GM18499 (cell line): Measurements from ENCODE around the gene ATXN10.

Experiments used
- ATAC-seq: cut with Tn5 transposase; IDR thresholded peaks from one replicate; pipeline ENCODE4 v1.9.1; 2021; ENCODE audit warnings: moderate number of reproducible peaks; ENCODE audit not compliant: insufficient read depth, unreplicated experiment

The ATXN10 gene

DNA sequence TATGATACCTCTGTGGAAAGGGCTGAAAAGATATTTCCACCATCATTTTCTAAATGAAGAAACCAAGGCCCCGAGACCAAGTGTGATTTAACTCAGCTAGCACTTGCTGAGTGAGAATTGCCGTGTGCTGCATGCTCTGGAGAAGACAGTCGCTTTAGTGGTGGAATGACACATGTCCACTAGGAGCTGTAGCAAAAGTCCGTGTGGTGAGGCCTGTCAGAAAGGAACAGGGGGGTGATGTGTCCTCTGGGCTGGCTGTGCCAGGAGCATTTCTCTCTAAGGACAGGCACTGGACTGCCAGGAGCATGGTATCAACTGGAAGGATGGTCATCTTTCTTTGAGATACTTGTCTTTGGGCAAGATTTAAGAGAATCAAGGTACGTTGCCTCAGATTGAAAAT lies 72.8 kb downstream of the ATXN10 start:
- ATAC-seq: no peak

DNA sequence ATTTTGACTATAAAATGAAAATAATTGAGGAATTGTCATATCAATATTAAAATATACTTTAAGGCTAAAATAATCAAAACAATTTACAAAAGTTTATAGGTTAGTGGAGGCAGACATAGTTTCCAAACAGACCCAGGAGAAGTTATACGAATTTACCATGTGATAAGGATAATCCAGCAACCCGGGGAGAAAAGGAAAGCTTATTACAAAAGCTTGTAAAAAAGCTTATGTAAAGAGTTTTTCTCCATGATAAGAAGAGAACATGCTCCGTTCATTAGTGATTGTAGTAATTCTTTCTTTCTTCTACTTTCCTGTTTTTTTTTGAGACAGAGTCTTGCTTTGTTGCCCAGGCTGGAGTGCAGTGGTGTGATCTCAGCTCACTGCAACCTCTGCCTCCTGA lies 79.0 kb downstream of the ATXN10 start:
- ATAC-seq: no peak

DNA sequence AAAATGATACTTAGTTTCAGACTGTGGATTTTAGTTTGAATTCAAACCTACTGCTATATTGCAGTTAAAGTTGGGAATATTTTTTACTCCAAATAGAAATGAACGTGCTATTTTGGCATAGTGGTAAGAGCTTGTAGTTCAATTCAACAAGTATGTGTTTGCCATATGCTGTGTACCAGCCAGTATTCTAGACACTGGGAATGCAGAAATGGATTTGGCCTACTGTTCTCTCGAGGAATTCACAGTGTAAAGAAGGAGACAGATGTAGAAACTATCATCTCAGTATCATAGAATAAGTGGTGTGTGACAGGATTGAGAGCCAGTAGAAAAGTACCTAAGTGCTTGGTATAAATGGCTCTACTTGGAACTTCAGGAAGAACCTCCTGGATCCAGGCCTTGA lies 80.4 kb downstream of the ATXN10 start:
- no peak for ATAC-seq

DNA sequence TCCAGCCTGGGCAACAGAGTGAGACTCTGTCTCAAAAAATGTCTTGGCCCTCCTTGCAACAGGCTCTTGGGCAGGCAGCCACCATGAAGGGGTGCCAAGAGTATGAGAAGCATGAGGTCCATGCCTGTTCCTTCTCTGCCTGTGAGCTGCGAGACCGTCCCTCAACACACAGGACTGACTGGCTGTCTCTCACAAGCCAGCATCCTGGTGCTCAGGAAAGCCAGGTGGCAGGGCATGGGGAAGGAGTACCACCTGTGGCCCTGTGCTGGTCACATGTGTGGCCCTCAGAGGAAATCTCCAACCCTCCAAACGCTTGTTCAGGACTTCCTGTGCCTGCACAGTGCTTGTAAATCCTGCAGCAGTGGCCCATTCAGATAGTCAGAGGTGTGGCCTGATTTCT lies 83.2 kb downstream of the ATXN10 start:
- ATAC-seq: no peak

DNA sequence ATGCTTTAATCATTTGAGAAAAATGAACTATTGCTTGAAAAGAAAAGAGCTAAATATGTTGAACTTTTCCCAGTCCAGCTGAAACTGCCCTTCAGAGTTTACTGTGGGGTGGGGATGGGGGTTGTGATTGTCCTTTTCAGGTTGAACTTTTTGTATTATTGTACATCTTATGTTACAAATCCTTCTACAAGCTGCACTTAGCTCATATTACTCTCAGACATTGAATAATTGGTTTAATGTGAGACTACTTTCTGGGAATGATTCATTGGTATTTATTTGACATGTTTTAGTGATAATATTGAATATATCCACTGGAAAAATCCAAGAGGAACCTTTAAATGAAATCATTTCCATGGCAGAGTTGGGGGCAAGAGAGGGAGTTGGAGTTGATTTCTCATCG lies 84.9 kb downstream of the ATXN10 start:
- no peak for ATAC-seq

DNA sequence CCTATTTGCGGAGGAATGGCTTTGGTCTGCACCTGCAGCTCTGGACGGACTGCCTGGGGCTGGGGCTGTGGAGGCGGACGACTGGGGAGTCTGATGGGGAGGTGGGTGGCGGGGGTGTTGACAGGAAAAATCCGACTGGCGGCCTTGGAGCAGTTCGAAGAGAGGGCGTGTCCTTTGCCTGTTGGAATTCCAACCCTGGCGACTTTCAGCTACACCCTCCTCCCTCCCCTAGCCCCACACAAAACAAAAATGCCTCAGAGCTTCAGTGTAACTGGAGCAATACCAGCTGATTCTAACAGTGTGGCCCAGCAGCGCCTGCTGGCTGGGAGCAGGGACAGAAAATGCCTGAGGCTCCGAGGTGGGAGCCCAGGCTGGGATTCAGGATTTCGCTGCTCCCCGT lies 85.4 kb downstream of the ATXN10 start:
- no peak for ATAC-seq

DNA sequence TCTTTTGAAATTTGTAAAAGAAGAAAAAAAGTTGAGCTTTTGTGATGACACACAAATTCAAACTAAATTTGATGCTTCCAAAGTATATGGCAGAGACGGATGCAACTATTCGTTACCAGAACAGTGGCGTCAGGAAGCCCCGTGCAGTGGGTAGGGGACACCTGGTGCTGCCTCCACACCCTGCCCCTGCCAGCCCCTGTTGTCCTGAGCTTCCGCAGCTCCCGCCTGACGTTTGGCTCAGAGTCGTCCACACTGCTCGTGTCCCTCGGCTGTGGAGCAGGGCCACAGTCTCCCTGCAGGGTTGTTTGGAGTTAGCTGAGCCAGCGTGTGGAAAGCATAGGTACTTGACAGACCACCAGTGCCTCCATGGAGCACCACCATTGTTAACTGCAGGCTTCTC lies 86.3 kb downstream of the ATXN10 start:
- ATAC-seq: no peak

DNA sequence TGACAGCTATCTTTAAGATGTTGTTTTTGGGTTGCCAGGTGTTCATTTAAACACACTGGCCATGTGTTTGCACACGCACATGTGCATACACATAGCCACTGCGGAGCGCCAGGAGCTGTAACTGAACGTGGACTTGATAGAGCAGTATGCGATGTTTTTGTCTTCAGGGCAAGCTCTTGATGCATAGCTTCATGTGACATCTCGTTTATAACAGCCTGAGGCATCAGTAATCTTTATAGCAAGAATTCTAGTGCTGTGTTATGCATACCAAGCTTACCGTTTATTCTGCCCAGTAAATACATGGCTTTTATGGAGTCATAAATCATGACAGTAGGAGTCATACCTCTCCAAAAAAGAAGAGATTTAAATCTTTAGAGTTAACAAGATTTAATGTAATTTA lies 87.0 kb downstream of the ATXN10 start:
- ATAC-seq: no peak

DNA sequence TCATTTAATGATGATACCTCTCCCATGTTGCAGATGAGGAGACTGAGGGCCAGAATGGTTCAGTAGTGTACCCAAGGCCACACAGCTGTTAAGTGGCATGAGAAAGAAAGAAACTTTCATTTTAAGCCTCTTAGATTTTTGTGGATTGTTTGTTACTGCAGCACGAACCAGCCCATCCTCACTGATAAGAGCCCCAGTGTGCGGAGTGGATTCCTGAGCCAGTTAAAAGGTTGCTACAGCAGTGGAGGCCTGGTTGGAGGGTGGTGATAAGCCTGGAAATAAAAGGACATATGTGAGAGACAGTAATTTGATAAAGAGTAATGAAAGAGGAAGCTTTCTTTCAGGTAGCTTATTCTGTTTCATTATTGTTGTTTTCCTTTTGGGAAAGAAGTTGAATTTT lies 89.0 kb downstream of the ATXN10 start:
- ATAC-seq: no peak

DNA sequence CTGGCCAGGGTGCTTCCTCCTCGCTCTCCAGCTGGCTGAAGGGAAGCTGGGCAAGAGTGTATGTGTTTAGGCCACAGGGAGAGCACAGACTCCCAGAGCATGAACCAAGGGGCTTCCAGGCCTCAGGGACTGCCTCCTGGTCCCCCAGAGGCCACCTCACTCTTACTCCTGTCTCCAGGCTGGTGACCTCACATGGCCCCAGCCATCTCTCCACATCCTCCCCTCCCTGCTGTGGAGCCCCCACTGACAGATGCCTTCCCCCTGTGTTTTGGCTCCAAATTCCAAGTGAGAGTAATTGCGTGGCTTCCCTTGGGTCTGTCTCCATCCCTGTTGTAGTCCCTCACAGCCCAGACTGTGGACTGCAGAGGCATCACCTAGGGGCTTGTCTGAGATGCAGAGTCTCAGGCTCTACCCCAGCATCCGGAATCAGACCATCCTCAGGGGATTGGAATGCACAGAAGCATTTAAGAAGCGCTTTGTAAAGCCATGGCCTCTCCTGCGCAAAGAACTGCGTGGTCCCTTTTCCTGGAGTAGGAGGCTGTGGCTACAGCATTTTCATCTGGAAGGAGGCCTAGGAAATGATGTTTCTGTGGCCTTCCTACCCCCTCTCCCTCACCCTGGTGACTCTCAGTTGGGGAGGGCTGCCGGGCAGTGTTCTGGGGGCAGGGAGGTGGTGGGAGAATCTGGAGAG lies 91.1 kb downstream of the ATXN10 start:
- no peak for ATAC-seq

DNA sequence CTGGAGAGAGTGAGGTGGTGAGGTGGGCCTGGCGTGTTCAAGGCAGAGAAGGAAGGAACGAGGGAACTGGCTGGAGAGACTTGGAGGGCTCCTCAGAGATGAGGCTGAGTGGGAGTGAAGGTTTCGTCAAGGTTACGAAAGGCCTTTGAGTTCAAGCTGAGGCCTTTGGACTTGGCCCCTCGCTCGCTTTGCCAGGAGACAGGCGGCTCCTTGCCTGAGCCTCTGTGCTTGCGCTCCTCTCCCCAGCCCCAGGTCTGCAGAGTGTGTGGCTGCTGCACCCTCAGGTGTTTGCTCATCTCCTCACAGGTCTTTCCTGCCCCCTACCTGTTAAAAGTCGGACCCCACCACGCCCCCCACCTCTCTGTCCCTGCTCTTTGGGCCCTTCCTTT lies 91.6 kb downstream of the ATXN10 start:
- no peak for ATAC-seq

DNA sequence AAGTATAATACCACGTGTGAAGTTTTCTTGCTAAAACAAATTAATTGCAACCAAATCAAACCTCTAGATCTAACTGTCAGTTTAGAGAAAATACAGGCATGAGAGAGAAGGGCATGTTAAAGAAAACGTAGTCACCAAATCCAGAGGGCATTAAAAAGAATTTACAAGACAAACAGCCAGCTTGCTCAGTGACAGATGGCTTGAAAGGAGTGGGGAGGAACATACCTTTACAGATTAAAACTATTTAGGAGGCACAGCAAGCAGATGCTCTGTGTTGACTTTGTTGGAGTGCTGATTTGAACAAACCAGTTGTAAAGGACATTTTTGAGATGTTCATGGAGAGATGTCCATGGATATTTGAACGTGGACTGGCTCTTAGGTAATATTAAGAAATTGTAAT lies 96.9 kb downstream of the ATXN10 start:
- ATAC-seq: no peak

DNA sequence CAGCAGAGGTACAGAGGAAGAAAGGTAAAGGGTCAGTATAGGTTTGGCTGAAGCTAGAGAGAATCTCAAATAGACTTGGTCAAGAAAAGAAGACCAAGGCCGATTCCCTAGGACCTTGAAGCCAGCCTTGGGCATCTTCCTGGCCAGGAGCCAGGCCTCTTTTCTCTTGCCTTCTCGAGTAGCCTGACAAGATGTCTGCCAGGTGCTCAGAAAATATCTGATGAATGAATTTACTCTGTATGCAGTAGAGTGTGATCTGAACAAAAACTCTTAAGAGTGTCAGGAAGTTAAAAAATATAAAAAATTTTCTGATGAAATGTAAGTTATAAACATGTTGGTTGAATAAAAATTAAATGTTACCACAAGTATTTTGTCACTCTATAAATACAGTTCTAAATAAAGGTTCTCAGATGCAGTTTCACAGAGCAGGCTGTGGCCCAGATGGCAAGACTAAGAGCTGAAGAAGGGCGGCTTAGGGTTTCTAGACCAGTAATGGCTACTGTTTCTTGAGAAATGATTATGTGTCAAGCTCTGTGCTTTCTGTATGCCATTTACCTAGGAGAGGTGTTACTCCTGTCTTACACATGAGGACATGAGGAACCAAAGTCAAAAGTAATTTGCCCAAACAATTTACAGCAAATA lies 98.1 kb downstream of the ATXN10 start:
- no peak for ATAC-seq

DNA sequence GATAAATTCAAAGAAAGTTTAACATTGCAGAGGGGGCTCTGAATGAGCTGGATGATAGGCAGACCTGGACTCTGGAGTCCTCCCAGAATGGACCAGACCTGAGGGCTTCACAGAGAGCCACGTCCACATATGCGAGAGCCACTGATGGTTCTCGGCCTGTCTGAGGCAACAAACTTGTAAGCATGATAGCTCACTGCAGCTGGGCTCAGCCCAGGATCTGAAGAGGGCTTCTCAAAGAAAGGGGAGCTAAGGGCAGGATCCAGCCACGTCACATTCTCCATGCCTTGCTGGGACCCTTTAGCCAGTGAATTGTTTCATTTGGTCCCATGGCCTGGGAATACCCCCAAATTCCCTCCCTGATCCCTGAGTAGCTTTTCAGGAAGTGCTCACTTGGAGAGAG lies 98.9 kb downstream of the ATXN10 start:
- no peak for ATAC-seq

DNA sequence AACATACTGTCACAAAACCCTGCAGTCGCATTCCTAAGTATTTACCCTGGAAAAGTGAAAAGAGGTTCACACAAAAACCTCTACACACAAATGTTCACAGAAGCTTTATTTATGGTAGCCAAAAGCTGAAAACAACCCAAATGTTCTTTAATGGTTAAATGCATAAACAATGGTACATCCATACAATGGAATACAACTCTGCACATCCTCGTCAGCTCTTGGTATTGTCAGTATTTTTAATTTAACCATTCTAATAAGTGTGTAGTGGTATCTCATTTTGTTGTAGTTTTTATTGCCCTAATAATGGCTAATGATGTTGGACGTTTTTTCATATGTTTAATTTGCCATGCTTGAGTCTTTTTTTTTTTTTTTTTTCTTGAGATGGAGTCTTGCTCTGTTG lies 99.4 kb downstream of the ATXN10 start:
- ATAC-seq: no peak

DNA sequence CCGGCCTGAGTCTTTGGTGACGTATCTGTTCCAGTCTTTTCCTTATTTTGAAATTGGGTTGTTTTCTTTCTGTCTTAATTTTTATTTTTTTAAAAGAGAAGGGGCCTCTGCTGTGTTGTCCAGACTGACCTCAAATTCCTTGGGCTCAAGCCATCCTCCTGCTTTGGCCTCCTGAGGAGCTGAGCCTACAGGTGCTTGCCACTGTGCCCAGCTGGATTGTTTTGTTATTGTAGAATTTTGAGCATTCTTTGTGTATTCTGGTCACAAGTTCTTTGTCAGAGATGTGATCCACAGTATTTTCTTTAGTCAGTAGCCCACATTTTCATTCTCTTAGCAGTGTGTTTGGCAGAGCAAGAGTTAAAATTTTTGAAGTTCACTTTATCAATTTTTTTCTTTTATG lies 100.1 kb downstream of the ATXN10 start:
- no peak for ATAC-seq

DNA sequence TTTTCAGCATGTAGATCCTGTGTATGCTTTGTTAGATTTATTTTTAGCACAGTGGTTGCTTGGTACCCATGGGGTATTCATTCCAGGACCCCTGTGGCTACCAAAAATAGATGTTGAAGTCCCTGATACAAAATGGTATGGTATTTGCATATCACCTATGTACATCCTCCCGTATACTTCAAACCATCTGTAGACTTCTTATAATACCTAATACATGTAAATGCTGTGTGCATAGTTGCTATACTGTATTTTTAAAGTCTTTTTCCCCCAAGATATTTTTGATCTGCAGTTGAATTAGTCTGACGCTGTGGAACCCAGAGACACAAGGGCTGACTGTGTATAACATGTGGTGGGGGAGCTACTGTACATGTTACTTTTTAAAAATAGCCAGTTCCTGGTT lies 101.1 kb downstream of the ATXN10 start:
- ATAC-seq: no peak

DNA sequence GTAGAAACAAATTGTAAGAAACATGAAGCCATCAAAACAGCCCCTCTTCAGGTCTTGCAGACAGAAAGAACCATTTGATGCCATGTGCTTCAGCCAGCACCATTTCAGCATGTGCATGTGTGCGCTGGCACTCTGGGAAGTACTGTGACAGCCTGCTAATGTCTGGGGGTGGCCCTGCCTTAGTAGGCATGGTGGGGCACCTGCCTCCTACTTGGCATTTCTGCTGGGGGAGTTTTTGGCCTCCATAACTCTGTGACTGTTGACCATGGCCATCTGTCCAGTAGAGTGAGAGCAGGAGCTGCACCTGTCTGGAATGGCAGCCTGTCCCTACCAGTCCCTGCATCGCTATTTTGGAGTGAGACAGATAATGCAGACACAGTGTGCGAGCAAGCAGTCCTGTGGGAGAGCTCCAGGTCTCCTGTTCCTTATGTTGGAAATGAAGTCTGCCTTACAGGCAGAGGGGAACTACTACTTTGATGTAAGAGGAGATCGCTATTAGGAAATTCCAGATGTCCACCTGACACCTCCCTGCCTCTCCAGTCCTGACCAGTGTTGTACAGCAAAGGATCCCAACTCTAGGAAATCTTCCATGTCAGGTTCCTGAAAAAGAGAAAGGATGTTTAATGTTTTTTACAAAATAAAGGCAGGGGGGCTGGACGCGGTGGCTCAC lies 102.5 kb downstream of the ATXN10 start:
- ATAC-seq: no peak

DNA sequence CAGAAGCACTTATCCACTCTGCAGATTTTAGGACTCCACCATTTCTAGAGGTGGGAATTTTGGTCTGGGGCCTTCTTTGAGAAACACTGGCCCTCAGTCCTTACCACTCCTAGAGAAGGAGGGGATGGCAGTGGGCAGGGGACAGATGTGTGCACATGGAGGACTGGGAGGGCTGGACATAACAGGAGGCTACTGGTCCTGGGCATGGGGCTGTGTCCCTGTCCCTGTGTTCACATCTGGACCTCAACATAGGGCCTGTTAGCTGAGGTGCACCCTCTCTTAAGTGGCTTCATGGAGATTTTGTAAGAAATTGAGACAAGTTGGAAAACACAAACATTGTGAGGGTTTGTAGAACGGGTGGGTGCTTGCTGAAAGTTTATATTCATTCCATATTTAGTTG lies 103.4 kb downstream of the ATXN10 start:
- ATAC-seq: no peak

DNA sequence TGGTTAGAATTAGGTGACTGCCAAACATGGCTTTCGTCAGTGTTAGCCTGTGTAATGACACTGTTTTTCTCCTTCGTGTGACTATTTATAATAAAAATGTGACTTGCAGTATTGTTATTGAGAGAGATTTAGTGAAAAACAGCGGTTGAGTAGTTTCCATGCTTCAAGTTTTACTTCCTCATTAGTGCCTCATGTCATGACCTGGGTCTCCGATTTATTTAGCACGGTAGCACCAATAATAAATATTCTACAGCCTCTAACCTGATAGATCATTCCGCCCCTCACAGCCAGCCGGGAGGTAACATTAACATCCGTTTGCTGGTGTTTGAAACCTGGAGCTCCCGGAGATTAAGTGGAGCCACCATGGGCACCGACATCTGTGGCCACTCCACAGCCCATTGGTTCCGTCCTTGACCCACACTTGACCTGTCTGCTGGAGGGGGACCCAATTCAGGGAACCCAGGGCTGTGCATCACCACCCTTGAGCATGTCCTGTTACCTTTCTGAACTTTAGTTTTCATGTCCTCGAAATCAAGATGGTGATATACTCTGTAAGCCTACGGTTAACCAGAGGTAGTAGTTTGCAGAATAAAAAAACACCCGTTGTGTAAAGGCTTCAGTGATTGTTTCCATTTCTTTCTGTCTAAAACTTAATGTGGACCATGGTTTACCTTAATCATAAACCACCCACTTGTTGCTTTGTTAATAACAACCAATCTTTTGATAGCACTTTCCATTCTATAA lies 104.1 kb downstream of the ATXN10 start:
- ATAC-seq: peak; percentile 64

DNA sequence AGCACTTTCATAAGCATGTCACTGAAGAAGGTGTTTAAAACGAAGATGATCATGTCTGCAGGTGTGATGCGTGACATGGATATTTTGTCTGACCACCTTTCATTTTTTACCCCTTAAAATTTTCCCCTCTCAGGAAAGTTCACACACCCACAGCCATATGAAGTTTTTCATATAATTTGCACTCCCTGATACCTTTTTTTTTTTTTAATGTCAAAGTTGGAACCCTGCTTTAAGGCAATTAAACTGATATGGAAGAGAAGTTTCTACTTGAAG lies 104.6 kb downstream of the ATXN10 start:
- ATAC-seq: no peak
